Measurements from ENCODE around the gene SAMHD1.

DNA sequence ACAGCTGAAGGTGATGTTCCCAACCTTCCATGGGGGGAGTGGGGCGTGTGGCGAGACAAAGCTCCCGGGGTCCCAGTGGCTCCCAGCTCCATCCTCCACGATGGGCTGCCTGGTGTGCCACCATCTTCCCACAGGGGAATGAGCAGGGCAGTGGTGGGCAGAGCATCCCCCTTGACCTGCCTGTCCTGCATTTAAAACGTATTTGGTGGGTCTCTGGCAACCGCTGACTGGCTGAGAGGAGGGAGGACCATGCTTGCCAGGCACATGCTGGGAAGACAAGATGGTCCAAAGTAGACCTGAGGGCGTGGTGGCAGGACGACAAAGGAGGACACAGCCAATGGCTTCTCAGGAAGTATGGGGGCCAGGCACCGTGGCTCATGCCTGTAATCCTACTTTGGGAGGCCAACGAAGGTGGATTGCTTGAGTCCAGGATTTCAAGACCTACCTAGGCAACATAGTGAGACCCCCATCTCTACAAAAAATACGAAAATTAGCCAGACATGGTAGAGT, 70.7 kb downstream of the SAMHD1 start:
- TF ChIP-seq, protein P1, sequence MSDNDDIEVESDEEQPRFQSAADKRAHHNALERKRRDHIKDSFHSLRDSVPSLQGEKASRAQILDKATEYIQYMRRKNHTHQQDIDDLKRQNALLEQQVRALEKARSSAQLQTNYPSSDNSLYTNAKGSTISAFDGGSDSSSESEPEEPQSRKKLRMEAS (IDR thresholded peaks at IDR 0.05) = no peak
- TF ChIP-seq, protein P2, sequence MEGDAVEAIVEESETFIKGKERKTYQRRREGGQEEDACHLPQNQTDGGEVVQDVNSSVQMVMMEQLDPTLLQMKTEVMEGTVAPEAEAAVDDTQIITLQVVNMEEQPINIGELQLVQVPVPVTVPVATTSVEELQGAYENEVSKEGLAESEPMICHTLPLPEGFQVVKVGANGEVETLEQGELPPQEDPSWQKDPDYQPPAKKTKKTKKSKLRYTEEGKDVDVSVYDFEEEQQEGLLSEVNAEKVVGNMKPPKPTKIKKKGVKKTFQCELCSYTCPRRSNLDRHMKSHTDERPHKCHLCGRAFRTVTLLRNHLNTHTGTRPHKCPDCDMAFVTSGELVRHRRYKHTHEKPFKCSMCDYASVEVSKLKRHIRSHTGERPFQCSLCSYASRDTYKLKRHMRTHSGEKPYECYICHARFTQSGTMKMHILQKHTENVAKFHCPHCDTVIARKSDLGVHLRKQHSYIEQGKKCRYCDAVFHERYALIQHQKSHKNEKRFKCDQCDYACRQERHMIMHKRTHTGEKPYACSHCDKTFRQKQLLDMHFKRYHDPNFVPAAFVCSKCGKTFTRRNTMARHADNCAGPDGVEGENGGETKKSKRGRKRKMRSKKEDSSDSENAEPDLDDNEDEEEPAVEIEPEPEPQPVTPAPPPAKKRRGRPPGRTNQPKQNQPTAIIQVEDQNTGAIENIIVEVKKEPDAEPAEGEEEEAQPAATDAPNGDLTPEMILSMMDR (IDR thresholded peaks at IDR 0.05; ENCODE audit: low read depth, low read length, missing input control) = no peak
- TF ChIP-seq TAF1 (conservative IDR thresholded peaks at IDR 0.05) = no peak
- no peak for TF ChIP-seq RXRA (IDR thresholded peaks at IDR 0.05)
- no peak for TF ChIP-seq JUND (IDR thresholded peaks at IDR 0.05)
- no peak for TF ChIP-seq NR2F2 (IDR thresholded peaks at IDR 0.05)
- no peak for TF ChIP-seq SP1 (IDR thresholded peaks at IDR 0.05)
- TF ChIP-seq, protein P3, sequence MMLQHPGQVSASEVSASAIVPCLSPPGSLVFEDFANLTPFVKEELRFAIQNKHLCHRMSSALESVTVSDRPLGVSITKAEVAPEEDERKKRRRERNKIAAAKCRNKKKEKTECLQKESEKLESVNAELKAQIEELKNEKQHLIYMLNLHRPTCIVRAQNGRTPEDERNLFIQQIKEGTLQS (IDR thresholded peaks at IDR 0.05) = no peak
- TF ChIP-seq RAD21 (IDR thresholded peaks at IDR 0.05) = no peak
